Measurements from ENCODE around the gene GBA2. TPM values are rescaled to one million over a fixed set of nuclear protein-coding genes. Genes with fewer than 3 reads are reported as not detected.

Gene GBA2
- total RNA-seq, 1 donor from 2014 or later: 52.1 TPM

GRCh38 chr9:35783418-35783817, 34.4 kb upstream of the GBA2 start:
- Mint-ChIP-seq H3K4me1 (ENCODE audit: low read depth) (no peaks in the 10 kb centered on the region), H3K27me3 (ENCODE audit: low read depth) (peaks cover 19% of the 10 kb centered on the region), H3K36me3 (ENCODE audit: low read depth) (no peaks in the 10 kb centered on the region), H3K27ac (ENCODE audit: unreplicated experiment) (no peak overlapping the region), H3K4me3 (ENCODE audit: unreplicated experiment) (no peak overlapping the region), H3K9me3 (ENCODE audit: low read depth) (no peaks in the 10 kb centered on the region)
- no peak for DNase-seq (ENCODE audit: low spot score)
- no peak for TF ChIP-seq CTCF (IDR thresholded peaks at IDR 0.05)

DNA sequence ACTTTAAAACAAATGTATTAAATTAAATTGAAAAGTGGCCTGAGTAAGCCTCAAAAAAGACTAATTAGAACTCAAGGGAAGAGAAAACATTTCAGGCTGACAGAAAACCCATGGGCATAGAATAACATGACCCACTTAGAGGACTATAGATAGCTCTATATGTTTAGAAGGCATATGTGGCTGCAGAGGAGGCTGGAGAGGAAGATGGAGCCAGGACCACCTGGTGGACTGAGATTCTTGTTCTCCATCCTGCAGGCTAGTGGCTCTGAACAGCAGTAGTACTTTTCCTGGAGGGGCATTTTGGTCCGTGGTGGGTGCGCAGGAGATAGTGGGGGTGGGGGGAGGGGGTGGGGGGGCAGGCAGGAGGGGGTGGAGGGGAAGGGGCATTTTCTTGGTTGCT, 32.0 kb upstream of the GBA2 start:
- Mint-ChIP-seq H3K27me3 (ENCODE audit: low read depth) (peaks cover 19% of the 10 kb centered on the region), H3K4me1 (ENCODE audit: low read depth) (no peaks in the 10 kb centered on the region), H3K4me3 (ENCODE audit: unreplicated experiment) (no peak overlapping the region), H3K27ac (ENCODE audit: unreplicated experiment) (no peak overlapping the region), H3K36me3 (ENCODE audit: low read depth) (no peaks in the 10 kb centered on the region), H3K9me3 (ENCODE audit: low read depth) (no peaks in the 10 kb centered on the region)
- DNase-seq (ENCODE audit: low spot score): no peak
- TF ChIP-seq CTCF (IDR thresholded peaks at IDR 0.05): no peak

- no peaks in the 10 kb centered on the region for H3K9me3 Mint-ChIP-seq (ENCODE audit: low read depth)
- H3K4me3 Mint-ChIP-seq (ENCODE audit: unreplicated experiment): no peak overlapping the region
These were observed 29.5 kb upstream of the GBA2 start for GRCh38 chr9:35778496-35778895.

GRCh38 chr9:35776018-35776417, 27.0 kb upstream of the GBA2 start:
- no peak for TF ChIP-seq CTCF (IDR thresholded peaks at IDR 0.05)
- no peak for DNase-seq (ENCODE audit: low spot score)
- H3K9me3 Mint-ChIP-seq (ENCODE audit: low read depth): no peaks in the 10 kb centered on the region
- H3K4me1 Mint-ChIP-seq (ENCODE audit: low read depth): no peaks in the 10 kb centered on the region
- H3K27ac Mint-ChIP-seq (ENCODE audit: unreplicated experiment): no peak overlapping the region
- H3K4me3 Mint-ChIP-seq (ENCODE audit: unreplicated experiment): no peak overlapping the region
- H3K36me3 Mint-ChIP-seq (ENCODE audit: low read depth): no peaks in the 10 kb centered on the region
- H3K27me3 Mint-ChIP-seq (ENCODE audit: low read depth): peaks cover 14% of the 10 kb centered on the region

More at GRCh38 chr9:35778496-35778895, 29.5 kb upstream of the GBA2 start:
- Mint-ChIP-seq H3K36me3 (ENCODE audit: low read depth) (no peaks in the 10 kb centered on the region), H3K27ac (ENCODE audit: unreplicated experiment) (no peak overlapping the region), H3K4me1 (ENCODE audit: low read depth) (no peaks in the 10 kb centered on the region), H3K27me3 (ENCODE audit: low read depth) (peaks cover 16% of the 10 kb centered on the region)
- no peak for DNase-seq (ENCODE audit: low spot score)
- no peak for TF ChIP-seq CTCF (IDR thresholded peaks at IDR 0.05)

- peaks cover 10% of the 10 kb centered on the region for H3K27me3 Mint-ChIP-seq (ENCODE audit: low read depth)
- no peak for DNase-seq (ENCODE audit: low spot score)
- H3K9me3 Mint-ChIP-seq (ENCODE audit: low read depth): no peaks in the 10 kb centered on the region
- no peak for TF ChIP-seq CTCF (IDR thresholded peaks at IDR 0.05)
- H3K27ac Mint-ChIP-seq (ENCODE audit: unreplicated experiment): no peak overlapping the region
- H3K4me3 Mint-ChIP-seq (ENCODE audit: unreplicated experiment): no peak overlapping the region
- no peaks in the 10 kb centered on the region for H3K4me1 Mint-ChIP-seq (ENCODE audit: low read depth)
- H3K36me3 Mint-ChIP-seq (ENCODE audit: low read depth): no peaks in the 10 kb centered on the region
These were observed 26.0 kb upstream of the GBA2 start for GRCh38 chr9:35774907-35775635.

All from chondrocyte (in vitro differentiated cells).